ENCODE measurements around the gene THBD.

The THBD gene

DNA sequence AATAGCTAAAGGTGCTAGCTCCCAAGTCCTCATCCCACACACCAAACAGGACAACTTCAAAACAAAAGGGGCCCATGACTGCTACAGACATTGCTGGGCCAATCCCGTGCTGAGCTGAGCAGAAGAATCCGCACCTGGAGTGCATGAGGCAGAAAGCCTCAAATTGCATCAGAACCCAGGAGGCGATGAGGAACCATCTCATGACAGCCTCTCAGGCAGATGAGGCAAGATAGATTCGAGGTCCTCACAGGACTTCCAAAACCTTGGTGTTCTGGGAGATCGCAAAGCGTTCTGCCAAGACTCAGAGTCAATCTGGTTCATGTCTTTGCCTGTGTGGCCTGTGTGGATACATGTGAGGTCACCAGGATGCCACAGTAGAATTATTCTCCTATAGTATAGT, 47.2 kb downstream of the THBD start:
- Histone ChIP-seq H3K4me1 (ENCODE audit: control insufficient read depth in 1 of 2, insufficient read depth in 2 of 2, low read length in 2 of 2) (no peaks in the 10 kb centered on the region), H3K79me2 (ENCODE audit: control insufficient read depth, insufficient read depth, low read length, poor library complexity) (no peaks in the 10 kb centered on the region), H3K27ac (ENCODE audit: low read depth, low read length) (no peak overlapping the region)

DNA sequence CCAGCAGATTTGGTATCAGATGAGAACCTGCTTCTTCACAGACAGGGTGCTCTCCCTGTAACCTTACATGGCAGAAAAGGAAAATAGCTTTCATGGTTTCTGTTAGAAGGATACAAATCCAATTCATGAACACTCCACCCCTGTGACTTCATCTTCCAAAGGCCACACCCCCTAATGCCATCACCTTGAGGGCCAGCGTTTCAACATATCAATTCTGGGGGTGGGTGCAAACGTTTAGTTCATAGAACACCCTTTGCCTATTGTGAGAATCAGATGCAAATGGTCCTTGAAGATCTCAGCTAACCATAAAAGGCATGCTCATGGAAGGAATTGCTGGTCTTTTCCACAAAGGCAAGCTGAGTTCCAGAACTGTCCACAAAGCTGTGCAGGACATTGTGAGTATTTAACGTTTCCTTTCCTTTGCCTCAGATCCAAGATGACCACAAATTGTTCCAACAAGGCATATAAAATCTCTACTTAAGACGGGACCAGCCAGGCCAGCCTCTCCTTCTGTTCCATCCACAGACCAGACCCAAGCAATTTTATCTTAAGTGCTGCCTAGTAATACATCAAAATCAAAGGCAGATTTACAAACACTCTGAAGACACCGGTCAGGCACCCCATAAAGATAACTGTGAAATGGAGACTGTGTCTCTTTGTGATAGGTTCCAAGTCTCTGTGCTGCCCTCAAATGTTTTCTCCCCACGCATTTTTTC, 49.1 kb downstream of the THBD start:
- no peaks in the 10 kb centered on the region for H3K4me1 ChIP-seq (ENCODE audit: control insufficient read depth in 1 of 2, insufficient read depth in 2 of 2, low read length in 2 of 2)

More for the DNA sequence above, 47.2 kb downstream of the THBD start:
- H4K8ac ChIP-seq (ENCODE audit: low read depth, low read length), result no peak overlapping the region
- no peak overlapping the region for H4K12ac ChIP-seq (ENCODE audit: low read depth, low read length)
- H3K79me1 ChIP-seq (ENCODE audit: low read length), result no peaks in the 10 kb centered on the region
- no peak overlapping the region for H3K4me2 ChIP-seq (ENCODE audit: low read length)
- peaks cover 3% of the 10 kb centered on the region for H3K9me3 ChIP-seq (ENCODE audit: insufficient read depth, low read depth, low read length)
- no peaks in the 10 kb centered on the region for H3K36me3 ChIP-seq (ENCODE audit: control insufficient read depth in 1 of 2, insufficient read depth in 2 of 2, low read length in 2 of 2)
- no peak overlapping the region for H2BK120ac ChIP-seq (ENCODE audit: insufficient read depth, low read length, poor library complexity)
- H3K14ac ChIP-seq (ENCODE audit: low read length), result no peak overlapping the region
- no peak for DNase-seq
- H2BK5ac ChIP-seq (ENCODE audit: low read depth, low read length, poor library complexity), result no peak overlapping the region
- no peak overlapping the region for H3K18ac ChIP-seq (ENCODE audit: low read length)
- H3K23ac ChIP-seq (ENCODE audit: low read length), result no peak overlapping the region
- H3K4ac ChIP-seq (ENCODE audit: low read depth, low read length), result no peak overlapping the region
- no peaks in the 10 kb centered on the region for H3K27me3 ChIP-seq (ENCODE audit: insufficient read depth, low read length)
- no peak overlapping the region for H4K91ac ChIP-seq (ENCODE audit: low read depth, low read length)
- no peak overlapping the region for H2AK5ac ChIP-seq (ENCODE audit: low read length)
- H3K4me3 ChIP-seq (ENCODE audit: low read depth, low read length), result no peak overlapping the region
- no peak overlapping the region for H3K9ac ChIP-seq (ENCODE audit: low read length)
- H2AFZ ChIP-seq (ENCODE audit: insufficient read depth, low read length, poor library complexity), result no peak overlapping the region
- no peak overlapping the region for H2BK12ac ChIP-seq (ENCODE audit: low read length)
- WGBS (ENCODE audit: extremely low coverage, insufficient coverage, insufficient read length), result no CpG with 5 or more reads among the region's 6 CpGs

DNA sequence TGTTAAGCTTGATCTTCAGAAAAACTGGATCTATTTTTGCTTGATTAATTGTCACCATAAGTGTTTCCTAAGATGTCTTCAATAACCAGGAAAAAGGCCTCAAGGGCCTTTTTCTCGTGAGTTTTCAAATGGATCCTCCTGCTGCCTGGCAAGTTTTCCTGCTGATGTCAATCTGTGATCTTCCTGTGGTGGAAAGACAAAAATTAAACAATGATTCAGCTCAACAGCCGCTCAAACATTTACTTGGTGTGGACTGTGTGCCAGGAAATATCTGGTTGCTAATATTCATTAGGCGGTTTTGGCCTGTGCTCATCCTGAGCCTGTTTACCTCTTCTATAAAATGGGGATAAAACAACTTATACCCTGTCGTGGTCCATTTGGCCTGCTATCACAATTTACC, 49.7 kb downstream of the THBD start:
- Histone ChIP-seq H3K14ac (ENCODE audit: low read length) (no peak overlapping the region), H3K18ac (ENCODE audit: low read length) (no peak overlapping the region), H2BK120ac (ENCODE audit: insufficient read depth, low read length, poor library complexity) (no peak overlapping the region), H3K27me3 (ENCODE audit: insufficient read depth, low read length) (no peaks in the 10 kb centered on the region), H2BK12ac (ENCODE audit: low read length) (no peak overlapping the region), H4K8ac (ENCODE audit: low read depth, low read length) (no peak overlapping the region), H4K12ac (ENCODE audit: low read depth, low read length) (no peak overlapping the region), H3K4me1 (ENCODE audit: control insufficient read depth in 1 of 2, insufficient read depth in 2 of 2, low read length in 2 of 2) (no peaks in the 10 kb centered on the region), H4K91ac (ENCODE audit: low read depth, low read length) (no peak overlapping the region), H3K4ac (ENCODE audit: low read depth, low read length) (no peak overlapping the region), H3K79me2 (ENCODE audit: control insufficient read depth, insufficient read depth, low read length, poor library complexity) (no peaks in the 10 kb centered on the region), H2BK5ac (ENCODE audit: low read depth, low read length, poor library complexity) (no peak overlapping the region), H3K23ac (ENCODE audit: low read length) (no peak overlapping the region), H3K79me1 (ENCODE audit: low read length) (no peaks in the 10 kb centered on the region), H3K9me3 (ENCODE audit: insufficient read depth, low read depth, low read length) (peaks cover 6% of the 10 kb centered on the region), H2AFZ (ENCODE audit: insufficient read depth, low read length, poor library complexity) (no peak overlapping the region), H3K36me3 (ENCODE audit: control insufficient read depth in 1 of 2, insufficient read depth in 2 of 2, low read length in 2 of 2) (no peaks in the 10 kb centered on the region), H2AK5ac (ENCODE audit: low read length) (no peak overlapping the region), H3K4me3 (ENCODE audit: low read depth, low read length) (no peak overlapping the region), H3K27ac (ENCODE audit: low read depth, low read length) (no peak overlapping the region), H3K9ac (ENCODE audit: low read length) (no peak overlapping the region), H3K4me2 (ENCODE audit: low read length) (no peak overlapping the region)
- no peak for DNase-seq
- WGBS (ENCODE audit: extremely low coverage, insufficient coverage, insufficient read length), result no CpG with 5 or more reads among the region's 4 CpGs

More for the DNA sequence above, 49.1 kb downstream of the THBD start:
- Histone ChIP-seq H4K12ac (ENCODE audit: low read depth, low read length) (no peak overlapping the region), H3K18ac (ENCODE audit: low read length) (no peak overlapping the region), H2BK5ac (ENCODE audit: low read depth, low read length, poor library complexity) (no peak overlapping the region), H3K23ac (ENCODE audit: low read length) (no peak overlapping the region), H3K27me3 (ENCODE audit: insufficient read depth, low read length) (no peaks in the 10 kb centered on the region), H2BK12ac (ENCODE audit: low read length) (no peak overlapping the region), H4K91ac (ENCODE audit: low read depth, low read length) (no peak overlapping the region), H3K36me3 (ENCODE audit: control insufficient read depth in 1 of 2, insufficient read depth in 2 of 2, low read length in 2 of 2) (no peaks in the 10 kb centered on the region), H3K9me3 (ENCODE audit: insufficient read depth, low read depth, low read length) (peaks cover 6% of the 10 kb centered on the region), H3K4me3 (ENCODE audit: low read depth, low read length) (no peak overlapping the region), H2AK5ac (ENCODE audit: low read length) (no peak overlapping the region), H3K4me2 (ENCODE audit: low read length) (no peak overlapping the region), H3K14ac (ENCODE audit: low read length) (no peak overlapping the region), H2AFZ (ENCODE audit: insufficient read depth, low read length, poor library complexity) (no peak overlapping the region), H3K79me1 (ENCODE audit: low read length) (no peaks in the 10 kb centered on the region), H2BK120ac (ENCODE audit: insufficient read depth, low read length, poor library complexity) (no peak overlapping the region), H4K8ac (ENCODE audit: low read depth, low read length) (no peak overlapping the region), H3K9ac (ENCODE audit: low read length) (no peak overlapping the region), H3K79me2 (ENCODE audit: control insufficient read depth, insufficient read depth, low read length, poor library complexity) (no peaks in the 10 kb centered on the region), H3K4ac (ENCODE audit: low read depth, low read length) (no peak overlapping the region), H3K27ac (ENCODE audit: low read depth, low read length) (no peak overlapping the region)
- no CpG with 5 or more reads among the region's 6 CpGs for WGBS (ENCODE audit: extremely low coverage, insufficient coverage, insufficient read length)
- DNase-seq, result no peak

DNA sequence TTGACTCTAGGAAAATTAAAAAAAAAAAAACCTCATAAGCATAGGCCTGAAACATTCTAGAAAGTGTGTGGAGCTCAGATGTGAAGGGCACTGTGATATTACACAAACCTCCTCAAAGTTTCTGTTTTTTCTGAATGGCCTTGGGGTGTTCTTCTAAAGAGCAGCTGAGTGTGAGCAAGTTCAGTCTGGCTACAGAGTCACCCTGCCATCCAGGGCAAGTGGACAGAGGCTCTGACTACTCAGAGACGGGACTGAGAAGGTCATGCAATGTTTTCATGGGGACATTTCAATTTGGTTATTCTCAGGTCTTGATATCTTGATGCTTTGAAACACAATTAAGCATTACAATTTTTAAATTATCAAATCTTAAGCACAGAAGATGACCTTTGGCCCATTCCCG, 51.0 kb downstream of the THBD start:
- H3K79me2 ChIP-seq (ENCODE audit: control insufficient read depth, insufficient read depth, low read length, poor library complexity), result no peaks in the 10 kb centered on the region
- WGBS (ENCODE audit: extremely low coverage, insufficient coverage, insufficient read length), result no CpG with 5 or more reads among the region's 2 CpGs

More for the DNA sequence above, 51.0 kb downstream of the THBD start:
- Histone ChIP-seq H2AFZ (ENCODE audit: insufficient read depth, low read length, poor library complexity) (no peak overlapping the region), H3K4me3 (ENCODE audit: low read depth, low read length) (no peak overlapping the region), H3K79me1 (ENCODE audit: low read length) (no peaks in the 10 kb centered on the region), H3K18ac (ENCODE audit: low read length) (no peak overlapping the region), H4K91ac (ENCODE audit: low read depth, low read length) (no peak overlapping the region), H2BK12ac (ENCODE audit: low read length) (no peak overlapping the region), H2BK5ac (ENCODE audit: low read depth, low read length, poor library complexity) (no peak overlapping the region), H3K36me3 (ENCODE audit: control insufficient read depth in 1 of 2, insufficient read depth in 2 of 2, low read length in 2 of 2) (no peaks in the 10 kb centered on the region), H2BK120ac (ENCODE audit: insufficient read depth, low read length, poor library complexity) (no peak overlapping the region), H4K12ac (ENCODE audit: low read depth, low read length) (no peak overlapping the region), H3K9me3 (ENCODE audit: insufficient read depth, low read depth, low read length) (peaks cover 10% of the 10 kb centered on the region), H3K9ac (ENCODE audit: low read length) (no peak overlapping the region), H4K8ac (ENCODE audit: low read depth, low read length) (no peak overlapping the region), H3K4me1 (ENCODE audit: control insufficient read depth in 1 of 2, insufficient read depth in 2 of 2, low read length in 2 of 2) (no peaks in the 10 kb centered on the region), H3K23ac (ENCODE audit: low read length) (no peak overlapping the region), H3K27me3 (ENCODE audit: insufficient read depth, low read length) (no peaks in the 10 kb centered on the region), H3K4ac (ENCODE audit: low read depth, low read length) (no peak overlapping the region), H3K4me2 (ENCODE audit: low read length) (no peak overlapping the region), H3K14ac (ENCODE audit: low read length) (no peak overlapping the region), H3K27ac (ENCODE audit: low read depth, low read length) (no peak overlapping the region), H2AK5ac (ENCODE audit: low read length) (no peak overlapping the region)
- DNase-seq, result no peak
